Endothelial cell of umbilical vein (primary cell): ENCODE results near the gene CNKSR2. TPM values are rescaled to one million over a fixed set of nuclear protein-coding genes. Genes with fewer than 3 reads are reported as not detected.

ENCODE experiments used
- BruUV-seq: library from RNA; stranded (reverse); fragments of 400-500 nt; replicated peaks from 2 replicates; lab custom pipeline; 2021; lab: Mats Ljungman, UMichigan
- CTCF ChIA-PET: fragments of 300-600, 350-600 bp; sonication (Branson Sonifier 250); formaldehyde crosslinking; loops from one replicate; lab custom pipeline; 2021; ENCODE audit warnings: antibody characterized with exemption, inconsistent platforms; lab: Charles Lee
- POLR2A ChIA-PET: fragments of 300-600, 350-600 bp; sonication (Branson Sonifier 250); formaldehyde crosslinking; loops from one replicate; lab custom pipeline; 2021; ENCODE audit warnings: antibody characterized with exemption, inconsistent platforms; lab: Charles Lee
- DNase-seq: peaks from one replicate; pipeline ENCODE4 v3.0.0-alpha.2; 2011; ENCODE audit warnings: low read depth, low spot score
- FAIRE-seq: peaks from 2 replicates; lab custom pipeline; 2011; peaks lifted over from hg19 to GRCh38; lab: Jason Lieb, UNC
- H2AFZ ChIP-seq: 2 replicates; pipeline ENCODE4 v1.6.0; 2012; ENCODE audit warnings: low read depth, low read length, control low read depth, inconsistent platforms
- H3K27ac ChIP-seq: 2 replicates; pipeline ENCODE4 v1.5.1; 2011; ENCODE audit warnings: low read depth, mild to moderate bottlenecking, control low read depth, low read length, moderate library complexity; ENCODE audit not compliant: insufficient read depth
- H3K27me3 ChIP-seq, 2 experiments: 2 replicates each; pipeline versions ENCODE4 v1.6.0 to v1.6.1; 2011; ENCODE audit warnings: low read length in 2 of 2, mixed read lengths in 1 of 2; ENCODE audit not compliant: control insufficient read depth in 2 of 2, insufficient read depth in 2 of 2
- H3K36me3 ChIP-seq, 2 experiments: 2 replicates in 1 of 2; 3 replicates in 1 of 2; pipeline ENCODE4 v1.5.1; 2011; ENCODE audit warnings: low read length in 2 of 2, mild to moderate bottlenecking in 1 of 2, moderate library complexity in 1 of 2; ENCODE audit not compliant: control insufficient read depth in 2 of 2, insufficient read depth in 2 of 2; ENCODE audit errors: extremely low read depth in 1 of 2
- H3K4me1 ChIP-seq: 3 replicates; pipeline ENCODE4 v1.5.1; 2011; ENCODE audit warnings: mild to moderate bottlenecking, low read length; ENCODE audit not compliant: control insufficient read depth, insufficient read depth; ENCODE audit errors: extremely low read depth
- H3K4me2 ChIP-seq: 2 replicates; pipeline ENCODE4 v1.6.1; 2011; ENCODE audit warnings: low read length, control low read depth, mixed read lengths; ENCODE audit not compliant: insufficient read depth
- H3K4me3 ChIP-seq, 3 experiments: fragments of 200-600 bp in 1 of 3; sonication (generic), shearing (Covaris generic) in 1 of 3; replicated peaks in 1 of 3; 2 replicates each; pipeline ENCODE4 v1.5.1; 2011 to 2016; ENCODE audit warnings: control low read depth in 3 of 3, low read length in 3 of 3, mild to moderate bottlenecking in 2 of 3, inconsistent platforms in 1 of 3, low read depth in 1 of 3, moderate library complexity in 1 of 3; ENCODE audit not compliant: insufficient read depth in 1 of 3
- H3K79me2 ChIP-seq: 2 replicates; pipeline ENCODE4 v1.6.0; 2012; ENCODE audit warnings: low read length, inconsistent platforms; ENCODE audit not compliant: control insufficient read depth, insufficient read depth
- H3K9ac ChIP-seq: replicated peaks from 2 replicates; pipeline ENCODE3; 2011; ENCODE audit warnings: low read length, control low read depth; ENCODE audit not compliant: insufficient read depth; ENCODE audit errors: extremely low read depth
- H3K9me1 ChIP-seq: replicated peaks from 3 replicates; pipeline ENCODE4 v1.6.0; 2011; ENCODE audit warnings: mild to moderate bottlenecking, low read length; ENCODE audit not compliant: control insufficient read depth, insufficient read depth; ENCODE audit errors: extremely low read depth
- H3K9me3 ChIP-seq: replicated peaks from 2 replicates; pipeline ENCODE4 v1.5.1; 2012; ENCODE audit warnings: low read length, inconsistent platforms; ENCODE audit not compliant: control insufficient read depth, insufficient read depth
- H4K20me1 ChIP-seq: replicated peaks from 2 replicates; pipeline ENCODE3; 2011; ENCODE audit warnings: mild to moderate bottlenecking, low read length; ENCODE audit not compliant: control insufficient read depth, insufficient read depth; ENCODE audit errors: extremely low read depth
- CTCF ChIP-seq, 2 donors: IDR thresholded peaks; 1 replicate in 1 of 2; 2 replicates in 1 of 2; pipeline ENCODE4 v1.5.1; 2011; ENCODE audit warnings: low read length in 2 of 2, mild to moderate bottlenecking in 2 of 2, moderate library complexity in 2 of 2, control low read depth in 1 of 2, inconsistent platforms in 1 of 2, low read depth in 1 of 2; ENCODE audit not compliant: insufficient read depth in 1 of 2; ENCODE audit errors: extremely low read depth in 1 of 2
- EZH2 ChIP-seq: IDR thresholded peaks from 2 replicates; pipeline ENCODE4 v1.6.1; 2012; ENCODE audit warnings: borderline replicate concordance, low read depth, mild to moderate bottlenecking, moderate library complexity, low read length, inconsistent platforms; ENCODE audit not compliant: severe bottlenecking
- FOS ChIP-seq: IDR thresholded peaks from 2 replicates; pipeline ENCODE4 v1.6.1; 2011; ENCODE audit warnings: mild to moderate bottlenecking, low read length, moderate library complexity, borderline replicate concordance; ENCODE audit not compliant: insufficient read depth
- GATA2 ChIP-seq: IDR thresholded peaks from 2 replicates; pipeline ENCODE4 v1.7.0; 2011; ENCODE audit warnings: low read depth, mild to moderate bottlenecking, moderate library complexity, mixed read lengths, low read length; ENCODE audit not compliant: insufficient read length, insufficient read depth
- JUN ChIP-seq: IDR thresholded peaks from 2 replicates; pipeline ENCODE4 v1.6.1; 2011; ENCODE audit warnings: borderline replicate concordance, low read depth; ENCODE audit not compliant: insufficient read length, insufficient read depth
- MYC ChIP-seq: IDR thresholded peaks from one replicate; pipeline ENCODE4 v1.6.1; 2011; ENCODE audit warnings: mild to moderate bottlenecking, low read depth, low read length
- POLR2A ChIP-seq: IDR thresholded peaks from 2 replicates; pipeline ENCODE4 v1.6.1; 2012; ENCODE audit warnings: low read depth, mild to moderate bottlenecking, control low read depth, low read length
- POLR2AphosphoS5 ChIP-seq: IDR thresholded peaks from 2 replicates; pipeline ENCODE4 v1.6.1; 2012; ENCODE audit warnings: low read depth, mild to moderate bottlenecking, control low read depth, low read length, moderate library complexity; ENCODE audit not compliant: insufficient read depth
- dilution Hi-C: fragments of 300-500 bp; cut with MboI; formaldehyde crosslinking; loops from one replicate; pipeline ENCODE4 v1.15.0; 2019; ENCODE audit warnings: low sequenced_read_pairs; ENCODE audit not compliant: extremely low pct_ligation_motif_present
- intact Hi-C: fragments of 100-400 bp; cut with micrococcal nuclease; formaldehyde crosslinking; loops from one replicate; pipeline ENCODE4 v1.10.0; 2022
- polyA plus RNA-seq, 4 experiments: library from polyadenylated mRNA; depleted of rRNA in 3 of 4; stranded (reverse) in 3 of 4; unstranded in 1 of 4; fragments of >200 nt; gene quantifications; 2 replicates each; pipeline versions ENCODE4 v1.2.1 to v1.2.3, GENCODE V29; 2011 to 2012; ENCODE audit warnings: missing spikeins in 1 of 4
- total RNA-seq: library from RNA; stranded (reverse); gene quantifications from 2 replicates; pipeline ENCODE4 v1.2.3, GENCODE V29; 2021
- TF ChIP-seq, protein P1 (sequence below): IDR thresholded peaks from 2 replicates; pipeline ENCODE4 v1.6.1; 2011; ENCODE audit not compliant: insufficient read depth, insufficient read length

CNKSR2 gene
- total and polyA plus RNA-seq, 2 donors (not counting 3 experiments of a cell fraction or from before 2014, with no cell fraction given) = 0.13 TPM; not detected in 1

DNA sequence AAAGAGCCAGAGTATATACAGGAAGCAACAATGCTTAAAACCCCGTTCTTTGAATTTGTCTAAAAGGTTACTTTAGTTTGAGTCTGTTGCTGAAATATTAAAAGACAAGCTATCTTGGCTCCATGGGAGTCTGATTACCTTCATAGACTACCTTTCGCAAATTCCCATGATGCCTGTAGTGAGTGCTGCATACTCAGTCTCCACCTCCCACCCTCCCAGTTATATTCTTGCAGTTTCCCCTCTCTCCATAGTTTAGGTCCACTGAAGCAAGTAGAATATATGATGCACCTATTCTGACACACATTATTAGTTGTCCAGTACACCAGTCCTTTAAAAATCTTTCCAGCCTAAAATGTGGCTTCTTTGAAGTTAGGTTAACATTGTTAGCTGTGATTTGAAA, 2.4 kb downstream of the CNKSR2 start:
- Histone ChIP-seq H3K27ac (no peak overlapping the region), H3K9ac (no peak overlapping the region), H3K79me2 (no peaks in the 10 kb centered on the region), H3K36me3 (no peaks in the 10 kb centered on the region), H3K27me3 (peaks cover 14 to 36% of the 10 kb centered on the region in 2 experiments), H4K20me1 (no peaks in the 10 kb centered on the region), H3K9me1 (no peaks in the 10 kb centered on the region), H3K9me3 (no peaks in the 10 kb centered on the region), H3K4me2 (no peak overlapping the region), H2AFZ (no peak overlapping the region), H3K4me3 (no peak overlapping the region), H3K4me1 (peaks cover 3% of the 10 kb centered on the region)
- intact Hi-C loops (loop anchor here (10.0 kb wide), 1 partner anchor 598 kb away; no protein-coding TSS in a partner anchor), dilution Hi-C loops (no loop called here)
- FAIRE-seq = no peak
- ChIA-PET POLR2A (no interaction called here), CTCF (no interaction called here)
- no peak for DNase-seq
- BruUV-seq = no TSS peak
- TF ChIP-seq POLR2AphosphoS5 (no peak), FOS (no peak), GATA2 (no peak), MYC (no peak), EZH2 (no peak), CTCF (IDR thresholded peaks at IDR 0.05; ENCODE audit: extremely low read depth in 1 of 2, insufficient read depth in 1 of 2, low read depth in 1 of 2, low read length in 2 of 2) (no peak), JUN (no peak), POLR2A (no peak)
- TF ChIP-seq, protein P1, sequence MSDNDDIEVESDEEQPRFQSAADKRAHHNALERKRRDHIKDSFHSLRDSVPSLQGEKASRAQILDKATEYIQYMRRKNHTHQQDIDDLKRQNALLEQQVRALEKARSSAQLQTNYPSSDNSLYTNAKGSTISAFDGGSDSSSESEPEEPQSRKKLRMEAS = no peak
